H1 (cell line): Measurements from ENCODE around the gene LCA5. TPM values are rescaled to one million over a fixed set of nuclear protein-coding genes. Genes with fewer than 3 reads are reported as not detected.

ENCODE experiments used
- BCL11A ChIP-seq, 2 experiments: IDR thresholded peaks; one replicate each; pipeline ENCODE4 v1.6.1; 2011; ENCODE audit warnings: low read depth in 2 of 2, low read length in 2 of 2, mild to moderate bottlenecking in 2 of 2
- SIX5 ChIP-seq: IDR thresholded peaks from 2 replicates; pipeline ENCODE4 v1.6.1; 2011; ENCODE audit warnings: mild to moderate bottlenecking, low read depth, low read length
- SRF ChIP-seq: IDR thresholded peaks from 2 replicates; pipeline ENCODE4 v1.6.1; 2011; ENCODE audit warnings: mild to moderate bottlenecking, low read depth, low read length, moderate library complexity
- polyA plus RNA-seq, 7 experiments: library from polyadenylated mRNA; depleted of rRNA in 3 of 7; stranded (reverse) in 5 of 7; unstranded in 2 of 7; fragments of >200 nt in 5 of 7; fragments of 200-250 nt in 2 of 7; gene quantifications; 1 replicate in 5 of 7; 2 replicates in 1 of 7; 4 replicates in 1 of 7; pipeline versions ENCODE4 v1.2.1 to v1.2.3, GENCODE V29; 2011 to 2013; ENCODE audit warnings: missing spikeins in 2 of 7, mixed read lengths in 2 of 7
- total RNA-seq: library from RNA; stranded (reverse); fragmentation: NEBNext Ultra II Directional; extraction: Animal tissue kit (Norgen Biotek cat#: 25700); gene quantifications from 2 replicates; pipeline ENCODE4 v1.2.1, GENCODE V29; 2021

The LCA5 gene
- total and polyA plus RNA-seq, 2 of the 8 experiments (the other 6 are each of a cell fraction or from before 2014, with no cell fraction given), result 0.44 to 3.6 TPM

GRCh38 chr6:79494841-79495240 lies 42.4 kb downstream of the LCA5 start (continued):
- no peak for TF ChIP-seq SRF
- no peak for TF ChIP-seq BCL11A (IDR thresholded peaks at IDR 0.05; ENCODE audit: low read depth in 2 of 2, low read length in 2 of 2)
- no peak for TF ChIP-seq SIX5
